Measurements from ENCODE around the gene SOX5. TPM values are rescaled to one million over a fixed set of nuclear protein-coding genes. Genes with fewer than 3 reads are reported as not detected.

Gene SOX5
- total and polyA plus RNA-seq, 2 of the 8 experiments (the other 6 are each of a cell fraction or from before 2014, with no cell fraction given), result 2.2 to 2.6 TPM

GRCh38 chr12:23655884-23656283 is 293.6 kb downstream of the SOX5 start (continued):
- no peak for TF ChIP-seq CHD7 (IDR thresholded peaks at IDR 0.05; ENCODE audit: insufficient replicate concordance, low read length)
- TF ChIP-seq ZNF274 (IDR thresholded peaks at IDR 0.05; ENCODE audit: borderline replicate concordance, extremely low read depth, low read length), result no peak
- no peak for TF ChIP-seq CHD2 (IDR thresholded peaks at IDR 0.05; ENCODE audit: low read length)
- no peak for TF ChIP-seq SIN3A (conservative IDR thresholded peaks at IDR 0.05 in 1 of 2, IDR thresholded peaks at IDR 0.05 in 1 of 2; ENCODE audit: low read depth in 1 of 2, low read length in 2 of 2)
